Measurements from ENCODE around the gene DCPS.
"Not testable (repeated sequence)": the region's sequence is repeated elsewhere in the genome, so short reads cannot be mapped to it uniquely, and the experiment has no call there.

Gene DCPS

GRCh38 chr11:126345759-126346585 lies 42.1 kb downstream of the DCPS start:
- DNase-seq = peak; percentile 11

- DNase-seq = no peak
These were observed 42.7 kb downstream of the DCPS start for GRCh38 chr11:126346586-126346940.

- DNase-seq = not testable (repeated sequence)
These were observed 43.1 kb downstream of the DCPS start for GRCh38 chr11:126346946-126347345.

- no peak for DNase-seq
These were observed 44.1 kb downstream of the DCPS start for GRCh38 chr11:126347751-126348668.

DNA sequence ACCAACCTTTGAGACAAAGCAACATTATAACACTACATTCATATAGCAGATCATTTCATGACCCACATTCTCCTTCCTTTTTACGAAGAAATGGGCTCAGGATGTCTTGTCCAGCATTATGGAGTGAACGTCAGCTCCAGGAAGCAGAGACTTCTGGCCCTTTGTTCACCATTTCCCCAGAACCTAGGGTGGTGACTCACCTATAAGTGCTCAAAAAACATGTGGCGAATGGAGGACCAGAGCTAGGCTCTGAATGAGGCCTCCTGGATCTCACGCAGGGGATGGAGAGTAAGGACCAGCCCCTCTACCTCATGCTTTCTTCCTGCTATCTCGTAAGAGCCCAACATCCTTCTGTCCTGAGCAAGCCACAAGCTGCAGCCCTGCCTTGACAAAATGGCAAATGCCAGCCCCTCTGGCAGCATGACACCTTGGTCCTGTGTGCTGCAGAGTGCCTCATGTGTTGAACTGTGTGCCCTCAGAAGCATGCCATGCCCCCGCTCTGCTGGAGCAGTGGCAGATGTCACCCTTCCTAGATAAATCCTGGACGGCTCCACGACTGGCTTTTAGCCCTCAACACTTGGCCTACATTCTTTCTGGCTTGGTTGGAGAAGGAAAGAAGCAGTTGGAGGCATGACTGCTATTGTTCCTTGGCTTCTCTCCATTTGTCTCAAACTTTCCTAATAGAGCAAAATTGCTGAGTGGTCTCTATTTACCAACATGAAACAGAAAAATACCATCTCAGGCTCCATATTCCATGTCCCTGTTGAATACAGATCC lies 45.1 kb downstream of the DCPS start:
- DNase-seq = no peak

GRCh38 chr11:126350836-126351235 lies 47.0 kb downstream of the DCPS start:
- DNase-seq = no peak

DNA sequence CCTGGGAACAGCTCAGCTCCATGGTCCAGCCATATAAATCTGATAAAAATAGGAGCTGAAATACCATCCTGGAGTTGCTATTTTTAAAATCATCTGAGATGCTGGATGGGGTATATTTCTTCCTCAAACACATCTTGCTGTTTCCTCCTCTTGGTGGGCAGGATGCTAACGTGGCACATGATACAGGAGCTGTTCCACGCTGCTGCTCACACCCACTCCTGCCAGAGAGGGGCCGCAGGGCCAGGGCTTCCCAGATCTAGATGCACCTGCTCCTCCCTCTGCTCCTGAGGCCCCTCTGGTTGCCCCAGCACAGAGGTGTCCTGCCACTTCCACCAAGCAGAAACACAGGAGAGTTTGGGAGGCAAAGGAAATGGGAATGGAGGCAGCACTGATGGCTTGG lies 48.3 kb downstream of the DCPS start:
- DNase-seq = no peak

DNA sequence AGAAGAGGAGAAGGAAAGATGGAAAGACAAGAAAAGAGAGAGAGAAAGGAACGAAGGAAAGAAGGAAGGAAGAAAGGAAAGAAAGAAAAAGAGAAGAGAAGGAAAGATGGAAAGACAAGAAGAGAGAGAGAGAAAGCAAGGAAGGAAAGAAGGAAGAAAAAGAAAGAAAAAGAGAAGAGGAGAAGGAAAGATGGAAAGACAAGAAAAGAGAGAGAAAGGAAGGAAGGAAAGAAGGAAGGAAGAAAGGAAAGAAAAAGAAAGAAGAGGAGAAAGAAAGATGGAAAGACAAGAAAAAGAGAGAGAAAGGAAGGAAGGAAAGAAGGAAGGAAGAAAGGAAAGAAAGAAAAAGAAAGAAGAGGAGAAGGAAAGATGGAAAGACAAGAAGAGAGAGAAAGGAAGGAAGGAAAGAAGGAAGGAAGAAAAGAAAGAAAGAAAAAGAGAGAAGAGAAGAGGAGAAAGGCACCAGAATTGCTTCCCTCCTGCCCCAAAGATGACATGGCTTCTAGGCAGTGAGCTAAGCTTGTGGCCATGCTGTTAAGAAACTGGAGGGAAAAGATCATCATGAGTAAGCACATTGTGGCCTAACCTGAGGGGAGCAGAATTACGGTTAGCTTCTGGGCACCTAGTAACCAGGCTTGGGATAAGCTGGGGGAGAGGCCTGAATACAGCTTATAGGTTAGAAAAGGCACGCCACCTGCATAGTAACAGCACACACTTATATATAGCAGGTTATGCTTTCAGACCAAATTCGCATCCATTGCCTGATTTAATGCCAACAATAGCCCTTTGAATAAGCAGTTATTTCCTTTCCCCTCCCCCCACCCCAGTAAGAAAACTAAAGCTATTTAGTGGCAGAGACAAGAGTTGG lies 49.3 kb downstream of the DCPS start:
- DNase-seq = no peak

GRCh38 chr11:126354631-126355323 lies 50.9 kb downstream of the DCPS start:
- DNase-seq = no peak

- peak; percentile 46 for DNase-seq
These were observed 51.6 kb downstream of the DCPS start, which contains the start of gene ST3GAL4 for GRCh38 chr11:126355324-126355925. Gene ST3GAL4 (plus strand): TSS chr11:126355686. CDS start chr11:126406156, 50,470 bp downstream.

- no peak for DNase-seq
These were observed 52.4 kb downstream of the DCPS start for GRCh38 chr11:126355926-126356897.

DNA sequence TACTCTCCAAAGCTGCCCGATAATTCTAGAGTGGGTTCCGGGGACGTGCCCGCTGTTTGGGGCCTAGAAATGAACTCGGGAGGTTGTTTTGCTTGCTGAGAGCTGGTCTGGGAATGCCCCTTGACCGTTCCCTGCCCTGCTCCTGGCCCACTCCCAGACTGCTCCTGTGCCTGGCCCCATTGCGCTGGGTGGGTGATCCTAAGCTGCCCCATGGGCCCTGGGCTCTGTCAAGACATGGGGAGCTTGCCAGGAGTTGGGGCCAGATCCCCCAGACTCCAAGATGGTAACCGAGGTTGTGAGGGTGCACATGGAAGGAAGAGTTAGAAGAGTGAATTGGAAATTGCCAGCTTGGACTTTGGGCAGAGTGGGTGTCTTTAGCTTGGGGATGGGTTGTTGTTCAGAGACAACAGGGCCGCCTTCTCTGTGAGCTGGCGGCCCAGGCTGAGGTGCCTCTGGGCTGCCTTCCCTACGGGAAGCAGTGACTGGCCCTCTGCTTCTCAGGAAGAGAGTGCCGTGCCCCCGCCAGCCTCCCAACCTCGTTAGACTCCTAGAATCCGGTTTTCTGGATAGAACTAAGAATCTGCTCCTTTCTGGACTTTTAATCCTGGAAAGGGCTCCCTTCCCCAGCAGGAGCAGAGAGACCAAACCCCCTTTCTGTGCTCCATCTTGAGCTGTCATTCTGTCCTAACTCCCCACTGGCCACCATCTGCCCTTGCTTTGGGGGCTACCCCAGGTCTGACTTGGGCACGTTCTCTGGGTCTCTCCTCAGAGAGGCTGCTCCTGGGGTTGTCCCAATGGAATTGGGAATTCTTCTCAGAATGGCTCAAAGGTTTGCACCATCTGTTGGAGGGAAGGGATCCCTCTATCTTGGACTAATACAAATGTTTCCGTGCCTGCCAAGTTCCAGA lies 53.4 kb downstream of the DCPS start:
- no peak for DNase-seq

- DNase-seq = no peak
These were observed 54.3 kb downstream of the DCPS start for GRCh38 chr11:126357969-126358762.

- no peak for DNase-seq
These were observed 54.9 kb downstream of the DCPS start for GRCh38 chr11:126358763-126359160.

GRCh38 chr11:126359431-126360048 lies 55.7 kb downstream of the DCPS start:
- DNase-seq = peak; percentile 53

DNA sequence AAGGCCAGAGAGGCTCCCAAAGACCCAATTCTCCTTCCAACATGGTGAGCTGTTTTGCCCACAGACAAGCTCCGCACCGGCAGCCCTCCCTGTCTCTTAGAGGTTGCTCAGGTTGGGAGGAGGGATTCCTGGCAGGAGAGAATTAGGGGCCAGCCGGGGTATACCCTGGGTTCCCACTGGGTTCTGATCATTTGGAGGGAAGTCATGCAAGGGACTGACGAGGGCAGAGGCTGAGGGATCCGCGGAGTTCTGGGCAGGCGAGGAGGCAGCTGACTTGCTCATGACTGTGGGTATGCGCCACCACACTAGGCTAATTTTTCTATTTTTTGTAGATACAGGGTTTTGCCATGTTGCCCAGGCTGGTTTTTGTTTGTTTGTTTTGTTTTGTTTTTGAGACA lies 56.2 kb downstream of the DCPS start:
- no peak for DNase-seq

DNA sequence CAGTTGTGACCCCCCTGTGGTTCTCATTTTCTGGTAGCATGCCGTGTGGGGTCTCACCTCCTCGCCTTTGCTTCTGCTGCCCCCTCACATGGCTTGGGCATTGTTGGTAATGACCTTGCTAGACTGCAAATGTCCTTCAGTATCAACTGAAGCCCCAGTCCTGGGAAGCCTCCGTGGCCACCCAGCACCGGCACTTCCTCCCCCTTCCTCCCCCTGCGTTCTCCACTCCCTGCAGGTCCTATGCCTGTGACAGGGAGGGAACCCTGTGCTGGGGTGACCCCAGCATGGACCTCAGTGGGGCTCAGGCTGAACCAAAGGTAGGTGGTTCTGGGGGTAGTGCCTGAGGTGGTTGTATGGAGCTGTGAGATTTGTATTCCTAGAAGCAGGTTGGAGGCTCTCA lies 57.5 kb downstream of the DCPS start:
- DNase-seq = no peak

All from NCI-H2227 treated with DMSO at 0.1 percent for 48 hours (cell line).